ENCODE results near the gene TSTD2. TPM values are rescaled to one million over a fixed set of nuclear protein-coding genes. Genes with fewer than 3 reads are reported as not detected.
"Not testable (repeated sequence)": the region's sequence is repeated elsewhere in the genome, so short reads cannot be mapped to it uniquely, and the experiment has no call there.

The TSTD2 gene
- polyA plus RNA-seq, 1 experiment = 17.3 TPM

DNA sequence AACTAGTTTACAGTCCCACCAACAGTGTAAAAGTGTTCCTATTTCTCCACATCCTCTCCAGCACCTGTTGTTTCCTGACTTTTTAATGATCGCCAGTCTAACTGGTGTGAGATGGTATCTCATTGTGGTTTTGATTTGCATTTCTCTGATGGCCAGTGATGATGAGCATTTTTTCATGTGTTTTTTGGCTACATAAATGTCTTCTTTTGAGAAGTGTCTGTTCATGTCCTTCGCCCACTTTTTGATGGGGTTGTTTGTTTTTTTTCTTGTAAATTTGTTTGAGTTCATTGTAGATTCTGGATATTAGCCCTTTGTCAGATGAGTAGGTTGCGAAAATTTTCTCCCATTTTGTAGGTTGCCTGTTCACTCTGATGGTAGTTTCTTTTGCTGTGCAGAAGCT is 51.6 kb downstream of the TSTD2 start:
- H3K27ac ChIP-seq (ENCODE audit: low read depth, low read length); H3K27me3 ChIP-seq (ENCODE audit: control insufficient read depth, insufficient read depth, low read length); CTCF ChIA-PET; H3K4me3 ChIP-seq (ENCODE audit: low read depth, low read length); H3K9me3 ChIP-seq (ENCODE audit: control insufficient read depth, insufficient read depth, low read length); DNase-seq (ENCODE audit: low read depth, low spot score); POLR2A ChIA-PET: not testable (repeated sequence)

GRCh38 chr9:97579914-97580313 is 53.3 kb downstream of the TSTD2 start:
- TF ChIP-seq, protein P1, sequence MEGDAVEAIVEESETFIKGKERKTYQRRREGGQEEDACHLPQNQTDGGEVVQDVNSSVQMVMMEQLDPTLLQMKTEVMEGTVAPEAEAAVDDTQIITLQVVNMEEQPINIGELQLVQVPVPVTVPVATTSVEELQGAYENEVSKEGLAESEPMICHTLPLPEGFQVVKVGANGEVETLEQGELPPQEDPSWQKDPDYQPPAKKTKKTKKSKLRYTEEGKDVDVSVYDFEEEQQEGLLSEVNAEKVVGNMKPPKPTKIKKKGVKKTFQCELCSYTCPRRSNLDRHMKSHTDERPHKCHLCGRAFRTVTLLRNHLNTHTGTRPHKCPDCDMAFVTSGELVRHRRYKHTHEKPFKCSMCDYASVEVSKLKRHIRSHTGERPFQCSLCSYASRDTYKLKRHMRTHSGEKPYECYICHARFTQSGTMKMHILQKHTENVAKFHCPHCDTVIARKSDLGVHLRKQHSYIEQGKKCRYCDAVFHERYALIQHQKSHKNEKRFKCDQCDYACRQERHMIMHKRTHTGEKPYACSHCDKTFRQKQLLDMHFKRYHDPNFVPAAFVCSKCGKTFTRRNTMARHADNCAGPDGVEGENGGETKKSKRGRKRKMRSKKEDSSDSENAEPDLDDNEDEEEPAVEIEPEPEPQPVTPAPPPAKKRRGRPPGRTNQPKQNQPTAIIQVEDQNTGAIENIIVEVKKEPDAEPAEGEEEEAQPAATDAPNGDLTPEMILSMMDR (IDR thresholded peaks at IDR 0.05; ENCODE audit: low read depth, low read length) = no peak
- no peak overlapping the region for H3K27ac ChIP-seq (ENCODE audit: low read depth, low read length)
- ChIA-PET CTCF (interaction anchor here (1.2 to 1.4 kb wide), 3 partner anchors 19 to 111 kb away, joined by 3 to 8 read pairs (median 3); no protein-coding TSS in a partner anchor), POLR2A (no interaction called here)
- no peak for DNase-seq (ENCODE audit: low read depth, low spot score)
- no peaks in the 10 kb centered on the region for H3K27me3 ChIP-seq (ENCODE audit: control insufficient read depth, insufficient read depth, low read length)
- H3K4me3 ChIP-seq (ENCODE audit: low read depth, low read length) = no peak overlapping the region
- H3K9me3 ChIP-seq (ENCODE audit: control insufficient read depth, insufficient read depth, low read length) = no peaks in the 10 kb centered on the region

DNA sequence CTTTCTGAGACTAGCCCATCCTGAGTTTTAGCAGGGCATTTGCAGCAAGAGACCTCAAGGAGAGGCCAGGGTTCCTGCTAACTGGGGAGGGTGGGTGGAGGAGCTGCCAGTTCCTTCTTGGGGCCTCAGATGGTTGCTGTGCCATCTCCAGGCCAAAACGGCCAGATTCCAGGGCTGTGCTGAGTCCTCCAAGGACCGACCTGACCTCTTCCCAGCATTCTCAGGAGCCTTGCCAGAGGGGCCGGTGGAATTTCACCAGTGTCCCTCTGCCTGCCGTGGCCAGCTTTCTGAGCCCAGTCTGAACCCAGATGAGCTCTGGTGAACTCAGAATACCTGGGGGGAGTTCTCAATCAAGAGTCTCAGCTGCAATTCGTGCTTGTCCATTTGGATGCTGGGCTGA is 54.3 kb downstream of the TSTD2 start:
- TF ChIP-seq, protein P1 (IDR thresholded peaks at IDR 0.05; ENCODE audit: low read depth, low read length) = no peak
- Histone ChIP-seq H3K4me3 (ENCODE audit: low read depth, low read length) (no peak overlapping the region), H3K9me3 (ENCODE audit: control insufficient read depth, insufficient read depth, low read length) (no peaks in the 10 kb centered on the region; the same call in 1 of the 2 replicates), H3K27ac (ENCODE audit: low read depth, low read length) (no peak overlapping the region), H3K27me3 (ENCODE audit: control insufficient read depth, insufficient read depth, low read length) (no peaks in the 10 kb centered on the region)
- no peak for DNase-seq (ENCODE audit: low read depth, low spot score)
- ChIA-PET CTCF (interaction anchor here (1.2 to 1.4 kb wide), 3 partner anchors 20 to 110 kb away, joined by 3 to 8 read pairs (median 3); no protein-coding TSS in a partner anchor), POLR2A (no interaction called here)

DNA sequence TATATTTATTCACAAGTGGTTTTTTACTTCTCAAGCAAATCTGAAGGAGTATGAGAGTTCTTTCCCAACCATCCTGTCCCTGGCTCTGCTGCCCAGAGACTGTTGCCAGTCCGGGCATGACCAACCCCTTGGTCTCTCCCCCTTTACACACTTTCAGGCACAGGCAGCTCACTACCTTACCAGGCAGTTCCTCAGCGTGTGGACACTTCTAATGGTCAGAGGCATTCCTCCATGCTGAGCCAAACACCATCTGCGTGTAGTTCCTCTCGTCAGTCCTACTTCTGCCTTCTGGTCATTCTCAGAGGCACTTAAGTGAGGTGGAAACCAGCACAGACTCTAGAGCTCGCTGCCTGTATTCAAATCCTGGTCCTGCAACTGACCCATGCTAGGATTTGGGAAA is 56.1 kb downstream of the TSTD2 start:
- no peaks in the 10 kb centered on the region for H3K27me3 ChIP-seq (ENCODE audit: control insufficient read depth, insufficient read depth, low read length)
- TF ChIP-seq, protein P1 (IDR thresholded peaks at IDR 0.05; ENCODE audit: low read depth, low read length) = no peak
- no peak overlapping the region for H3K4me3 ChIP-seq (ENCODE audit: low read depth, low read length)
- H3K9me3 ChIP-seq (ENCODE audit: control insufficient read depth, insufficient read depth, low read length) = peaks cover 4% of the 10 kb centered on the region; the same call in 1 of the 2 replicates
- ChIA-PET CTCF (interaction anchor here (1.0 kb wide), 1 partner anchor 39 kb away, joined by 3 read pairs; no protein-coding TSS in a partner anchor), POLR2A (no interaction called here)
- DNase-seq (ENCODE audit: low read depth, low spot score) = no peak
- no peak overlapping the region for H3K27ac ChIP-seq (ENCODE audit: low read depth, low read length)

GRCh38 chr9:97575673-97576200 is 57.4 kb downstream of the TSTD2 start:
- TF ChIP-seq, protein P1 (IDR thresholded peaks at IDR 0.05; ENCODE audit: low read depth, low read length) = no peak
- no peak overlapping the region for H3K4me3 ChIP-seq (ENCODE audit: low read depth, low read length)
- no peaks in the 10 kb centered on the region for H3K27me3 ChIP-seq (ENCODE audit: control insufficient read depth, insufficient read depth, low read length)
- no peak overlapping the region for H3K27ac ChIP-seq (ENCODE audit: low read depth, low read length)
- ChIA-PET CTCF (interaction anchor here (0.6 to 1.0 kb wide), 2 partner anchors 23 to 76 kb away, joined by 3 to 4 read pairs; no protein-coding TSS in a partner anchor), POLR2A (no interaction called here)
- peaks cover 4% of the 10 kb centered on the region; the same call in 1 of the 2 replicates for H3K9me3 ChIP-seq (ENCODE audit: control insufficient read depth, insufficient read depth, low read length)
- no peak for DNase-seq (ENCODE audit: low read depth, low spot score)

GRCh38 chr9:97574921-97575672 is 58.1 kb downstream of the TSTD2 start:
- H3K9me3 ChIP-seq (ENCODE audit: control insufficient read depth, insufficient read depth, low read length); DNase-seq (ENCODE audit: low read depth, low spot score); POLR2A ChIA-PET; H3K27me3 ChIP-seq (ENCODE audit: control insufficient read depth, insufficient read depth, low read length); CTCF ChIA-PET; H3K4me3 ChIP-seq (ENCODE audit: low read depth, low read length); H3K27ac ChIP-seq (ENCODE audit: low read depth, low read length): not testable (repeated sequence)

DNA sequence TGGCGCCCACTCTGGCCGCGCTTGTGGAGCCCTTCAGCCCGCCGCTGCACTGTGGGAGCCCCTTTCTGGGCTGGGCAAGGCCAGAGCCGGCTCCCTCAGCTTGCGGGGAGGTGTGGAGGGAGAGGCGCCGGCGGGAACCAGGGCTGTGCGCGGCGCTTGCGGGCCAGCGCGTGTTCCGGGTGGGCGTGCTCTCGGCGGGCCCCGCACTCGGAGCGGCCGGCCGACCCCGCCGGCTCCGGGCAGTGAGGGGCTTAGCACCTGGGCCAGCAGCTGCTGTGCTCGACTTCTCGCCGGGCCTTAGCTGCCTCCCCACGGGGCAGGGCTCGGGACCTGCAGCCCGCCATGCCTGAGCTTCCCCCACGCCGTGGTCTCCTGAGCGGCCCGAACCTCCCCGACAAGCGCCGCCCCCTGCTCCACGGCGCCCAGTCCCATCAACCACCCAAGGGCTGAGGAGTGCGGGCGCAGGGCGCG is 59.0 kb downstream of the TSTD2 start:
- CTCF ChIA-PET; H3K27me3 ChIP-seq (ENCODE audit: control insufficient read depth, insufficient read depth, low read length); DNase-seq (ENCODE audit: low read depth, low spot score); H3K9me3 ChIP-seq (ENCODE audit: control insufficient read depth, insufficient read depth, low read length); H3K27ac ChIP-seq (ENCODE audit: low read depth, low read length); H3K4me3 ChIP-seq (ENCODE audit: low read depth, low read length); POLR2A ChIA-PET: not testable (repeated sequence)

Data from AG04450 (cell line).